Stomach (tissue), 9 donors: ENCODE results near the gene FETUB. TPM values are rescaled to one million over a fixed set of nuclear protein-coding genes. Genes with fewer than 3 reads are reported as not detected.

Experiments
- DNase-seq, 2 donors: peaks; one replicate each; pipeline versions ENCODE4 v3.0.0 to v3.0.0-alpha.2; 2013 to 2019
- H3K27ac ChIP-seq, 5 donors: fragments of 200-600 bp in 4 of 5; sonication (generic) in 4 of 5; one replicate each; pipeline ENCODE4 v1.5.1; 2013 to 2019; ENCODE audit warnings: mild to moderate bottlenecking in 1 of 5, moderate library complexity in 1 of 5
- H3K27me3 ChIP-seq, 3 donors: fragments of 200-600 bp; sonication (generic); one replicate each; pipeline ENCODE4 v1.5.1; 2017 to 2019; ENCODE audit warnings: mixed run types in 1 of 3
- H3K36me3 ChIP-seq, 4 donors: fragments of 200-600 bp; sonication (generic); 1 replicate in 3 of 4; 2 replicates in 1 of 4; pipeline ENCODE4 v1.5.1; 2016 to 2019
- H3K4me1 ChIP-seq, 4 donors: fragments of 200-600 bp; sonication (generic); one replicate each; pipeline ENCODE4 v1.5.1; 2016 to 2019
- H3K4me3 ChIP-seq, 4 donors: fragments of 200-600 bp; sonication (generic) in 3 of 4; one replicate each; pipeline ENCODE4 v1.5.1; 2016 to 2019; ENCODE audit warnings: mild to moderate bottlenecking in 1 of 4
- H3K9me3 ChIP-seq, 4 donors: fragments of 200-600 bp; sonication (generic); one replicate each; pipeline ENCODE4 v1.5.1; 2016 to 2019
- EP300 ChIP-seq: sonication (generic); formaldehyde crosslinking; IDR thresholded peaks from one replicate; pipeline ENCODE4 v1.6.1; 2017; ENCODE audit warnings: antibody characterized with exemption
- POLR2A ChIP-seq, 4 donors: fragments of 450-650 bp; IDR thresholded peaks; one replicate each; pipeline ENCODE4 v1.6.1; 2016; ENCODE audit warnings: antibody characterized with exemption in 4 of 4, control low read depth in 2 of 4, mild to moderate bottlenecking in 1 of 4, moderate library complexity in 1 of 4
- POLR2AphosphoS5 ChIP-seq, 3 donors: sonication (generic); formaldehyde crosslinking; IDR thresholded peaks; one replicate each; pipeline ENCODE4 v1.6.1; 2016; ENCODE audit warnings: antibody characterized with exemption in 3 of 3
- WGBS, 5 donors: extraction: QIAGEN DNeasy Blood & Tissue Kit in 3 of 5; methylation state at CpG; one replicate each; pipeline versions ENCODE4 v1.1.5 to v1.1.7; 2013 to 2018; 5-methylcytosine and 5-hydroxymethylcytosine counted together
- intact Hi-C: fragments of 100-400 bp; cut with DNase I; formaldehyde crosslinking; loops from one replicate; pipeline ENCODE4 v1.15.1; 2023; ENCODE audit warnings: low total_unique reads
- polyA plus RNA-seq, 3 donors: library from polyadenylated mRNA; stranded (reverse); fragments of 200-250 nt; gene quantifications; one replicate each; pipeline ENCODE4 v1.2.3, GENCODE V29; 2013
- total RNA-seq, 5 donors: library from RNA; depleted of rRNA; stranded (reverse); fragments of >200 nt; gene quantifications; one replicate each; pipeline versions ENCODE4 v1.1.0 to v1.2.3, GENCODE V29; 2014 to 2016
- TF ChIP-seq, protein P1 (sequence below), 7 experiments: fragments of 450-650 bp in 4 of 7; fragments of 200-600 bp in 3 of 7; sonication (generic) in 3 of 7; IDR thresholded peaks; one replicate each; pipeline ENCODE4 v1.5.1; 2016 to 2019; ENCODE audit warnings: antibody characterized with exemption in 7 of 7, control low read depth in 2 of 7, mild to moderate bottlenecking in 1 of 7
- donor health status: healthy with polysubstance abuse.
- donor health status: Bipolar disorder and iron deficiency.
- donor health status: healthy.

Gene FETUB
- total and polyA plus RNA-seq, 8 donors: 0.63 TPM; not detected in 7

- WGBS, 5 donors: 46 to 69% (median 53%) methylated on average over 4 of the region's 4 CpGs
- Histone ChIP-seq H3K27ac (no peak overlapping the region), H3K36me3 (no peaks in the 10 kb centered on the region), H3K27me3 (peaks cover 0 to 19% (median 0%) of the 10 kb centered on the region in 3 donors), H3K4me3 (no peak overlapping the region), H3K9me3 (no peaks in the 10 kb centered on the region), H3K4me1 (no peaks in the 10 kb centered on the region)
- intact Hi-C loops: no loop called here
- TF ChIP-seq, protein P1, sequence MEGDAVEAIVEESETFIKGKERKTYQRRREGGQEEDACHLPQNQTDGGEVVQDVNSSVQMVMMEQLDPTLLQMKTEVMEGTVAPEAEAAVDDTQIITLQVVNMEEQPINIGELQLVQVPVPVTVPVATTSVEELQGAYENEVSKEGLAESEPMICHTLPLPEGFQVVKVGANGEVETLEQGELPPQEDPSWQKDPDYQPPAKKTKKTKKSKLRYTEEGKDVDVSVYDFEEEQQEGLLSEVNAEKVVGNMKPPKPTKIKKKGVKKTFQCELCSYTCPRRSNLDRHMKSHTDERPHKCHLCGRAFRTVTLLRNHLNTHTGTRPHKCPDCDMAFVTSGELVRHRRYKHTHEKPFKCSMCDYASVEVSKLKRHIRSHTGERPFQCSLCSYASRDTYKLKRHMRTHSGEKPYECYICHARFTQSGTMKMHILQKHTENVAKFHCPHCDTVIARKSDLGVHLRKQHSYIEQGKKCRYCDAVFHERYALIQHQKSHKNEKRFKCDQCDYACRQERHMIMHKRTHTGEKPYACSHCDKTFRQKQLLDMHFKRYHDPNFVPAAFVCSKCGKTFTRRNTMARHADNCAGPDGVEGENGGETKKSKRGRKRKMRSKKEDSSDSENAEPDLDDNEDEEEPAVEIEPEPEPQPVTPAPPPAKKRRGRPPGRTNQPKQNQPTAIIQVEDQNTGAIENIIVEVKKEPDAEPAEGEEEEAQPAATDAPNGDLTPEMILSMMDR (IDR thresholded peaks at IDR 0.05): no peak
- TF ChIP-seq POLR2A (IDR thresholded peaks at IDR 0.05) (no peak), EP300 (no peak), POLR2AphosphoS5 (IDR thresholded peaks at IDR 0.05) (no peak)
- DNase-seq: no peak
These were observed 24.3 kb downstream of the FETUB start for GRCh38 chr3:186664506-186664905.

GRCh38 chr3:186665625-186666188, 25.5 kb downstream of the FETUB start, which contains the start of gene HRG:
HRG (plus strand) TSS chr3:186666014; CDS start chr3:186666032, 18 bp downstream.
- Histone ChIP-seq H3K4me1 (no peaks in the 10 kb centered on the region), H3K36me3 (no peaks in the 10 kb centered on the region), H3K4me3 (no peak within 1 kb of the TSS), H3K27ac (no peak within 1 kb of the TSS), H3K9me3 (no peaks in the 10 kb centered on the region), H3K27me3 (peaks cover 0 to 19% (median 0%) of the 10 kb centered on the region in 3 donors)
- DNase-seq: no peak
- TF ChIP-seq EP300 (no peak), POLR2A (IDR thresholded peaks at IDR 0.05) (no peak), POLR2AphosphoS5 (IDR thresholded peaks at IDR 0.05) (no peak)
- TF ChIP-seq, protein P1 (IDR thresholded peaks at IDR 0.05): no peak
- intact Hi-C loops: no loop called here
- 72 to 83% (median 75%) methylated on average over 8 of the region's 8 CpGs for WGBS, 5 donors

GRCh38 chr3:186668426-186668825, 28.2 kb downstream of the FETUB start:
- H3K9me3 ChIP-seq: no peaks in the 10 kb centered on the region
- no peak overlapping the region for H3K4me3 ChIP-seq
- peaks cover 0 to 26% (median 0%) of the 10 kb centered on the region in 3 donors for H3K27me3 ChIP-seq
- intact Hi-C loops: no loop called here
- no peak for TF ChIP-seq POLR2A (IDR thresholded peaks at IDR 0.05)
- TF ChIP-seq POLR2AphosphoS5 (IDR thresholded peaks at IDR 0.05): no peak
- DNase-seq: no peak
- H3K4me1 ChIP-seq: no peaks in the 10 kb centered on the region
- no peak overlapping the region for H3K27ac ChIP-seq
- WGBS, 5 donors: 74 to 76% (median 75%) methylated on average over 6 of the region's 6 CpGs
- H3K36me3 ChIP-seq: no peaks in the 10 kb centered on the region

GRCh38 chr3:186669378-186670084, 29.3 kb downstream of the FETUB start:
- no peaks in the 10 kb centered on the region for H3K4me1 ChIP-seq
- 77 to 91% (median 87%) methylated on average over 2 of the region's 2 CpGs for WGBS, 5 donors
- H3K27me3 ChIP-seq: peaks cover 0 to 28% (median 0%) of the 10 kb centered on the region in 3 donors
- no peaks in the 10 kb centered on the region for H3K36me3 ChIP-seq
- intact Hi-C loops: no loop called here
- H3K27ac ChIP-seq: no peak overlapping the region
- no peaks in the 10 kb centered on the region for H3K9me3 ChIP-seq
- TF ChIP-seq, protein P1 (IDR thresholded peaks at IDR 0.05): no peak
- TF ChIP-seq POLR2A (IDR thresholded peaks at IDR 0.05) (no peak), POLR2AphosphoS5 (IDR thresholded peaks at IDR 0.05) (no peak), EP300 (no peak)
- DNase-seq: no peak
- no peak overlapping the region for H3K4me3 ChIP-seq

GRCh38 chr3:186670155-186670554, 30.0 kb downstream of the FETUB start:
- H3K9me3 ChIP-seq: no peaks in the 10 kb centered on the region
- peaks cover 0 to 26% (median 0%) of the 10 kb centered on the region in 3 donors for H3K27me3 ChIP-seq
- DNase-seq: no peak
- H3K4me3 ChIP-seq: no peak overlapping the region
- no peak overlapping the region for H3K27ac ChIP-seq
- no peak for TF ChIP-seq EP300
- no peak for TF ChIP-seq POLR2AphosphoS5 (IDR thresholded peaks at IDR 0.05)
- TF ChIP-seq, protein P1 (IDR thresholded peaks at IDR 0.05): no peak
- no peak for TF ChIP-seq POLR2A (IDR thresholded peaks at IDR 0.05)
- H3K36me3 ChIP-seq: no peaks in the 10 kb centered on the region
- no peaks in the 10 kb centered on the region for H3K4me1 ChIP-seq
- intact Hi-C loops: no loop called here
